ENCODE measurements around the gene OR56B1.

Gene OR56B1

DNA sequence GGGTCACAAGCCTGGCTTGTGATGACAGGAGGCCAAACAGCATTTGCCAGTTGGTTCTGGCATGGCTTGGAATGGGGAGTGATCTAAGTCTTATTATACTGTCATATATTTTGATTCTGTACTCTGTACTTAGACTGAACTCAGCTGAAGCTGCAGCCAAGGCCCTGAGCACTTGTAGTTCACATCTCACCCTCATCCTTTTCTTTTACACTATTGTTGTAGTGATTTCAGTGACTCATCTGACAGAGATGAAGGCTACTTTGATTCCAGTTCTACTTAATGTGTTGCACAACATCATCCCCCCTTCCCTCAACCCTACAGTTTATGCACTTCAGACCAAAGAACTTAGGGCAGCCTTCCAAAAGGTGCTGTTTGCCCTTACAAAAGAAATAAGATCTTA lies 843 bp downstream of the OR56B1 start:
- no peak for DNase-seq (ENCODE audit: low spot score)

DNA sequence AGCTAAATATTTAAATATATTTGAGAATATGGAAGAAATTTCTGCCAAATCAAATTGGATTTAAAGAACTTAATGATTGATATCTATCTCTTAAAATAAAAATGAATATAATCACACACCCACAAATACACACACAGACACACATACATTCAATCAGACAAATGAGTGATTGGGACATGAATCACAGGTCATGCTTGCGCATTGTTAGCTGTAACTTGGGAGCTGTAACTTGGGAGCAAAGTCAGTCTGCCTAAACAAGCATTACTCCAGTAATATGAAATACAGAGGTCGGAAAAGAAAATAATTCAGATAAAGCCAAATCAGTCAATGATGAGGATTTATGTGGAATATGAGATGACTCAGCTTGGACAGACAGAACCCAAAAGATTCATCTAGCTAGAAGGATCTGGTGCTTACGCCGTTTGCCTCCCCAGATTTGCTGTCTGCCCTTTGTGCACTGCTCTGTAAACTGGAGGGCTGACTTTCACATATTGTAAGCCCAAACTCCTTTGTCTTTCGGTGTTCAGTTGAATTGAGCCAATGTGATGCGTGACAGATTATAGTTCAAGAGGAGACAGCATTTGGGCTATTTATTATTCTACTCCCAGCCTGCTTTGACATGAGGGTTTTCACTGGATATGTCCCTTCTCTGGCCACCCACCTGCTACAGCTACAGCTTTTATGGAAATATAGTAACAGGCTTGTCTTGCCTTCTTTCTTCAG lies 1.6 kb downstream of the OR56B1 start:
- DNase-seq (ENCODE audit: low spot score) = no peak

DNA sequence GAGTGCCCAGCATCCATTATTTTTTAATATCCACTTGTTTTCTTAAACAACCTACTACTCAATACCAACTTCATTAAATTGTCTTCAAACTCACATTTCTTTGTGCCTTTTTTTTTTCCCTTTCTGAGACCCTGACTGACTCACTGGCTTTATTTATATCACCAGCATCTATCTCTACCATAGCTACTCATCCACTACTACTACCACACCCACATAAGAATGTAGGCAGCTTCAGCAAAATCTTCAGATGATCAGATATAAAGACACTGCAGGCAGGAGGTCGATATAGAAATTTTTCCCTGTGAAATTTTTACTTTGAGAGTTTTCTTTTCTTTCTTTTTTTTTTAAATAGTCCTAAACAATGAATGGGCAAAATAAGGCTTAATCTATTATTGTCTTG lies 2.2 kb downstream of the OR56B1 start:
- no peak for DNase-seq (ENCODE audit: low spot score)

DNA sequence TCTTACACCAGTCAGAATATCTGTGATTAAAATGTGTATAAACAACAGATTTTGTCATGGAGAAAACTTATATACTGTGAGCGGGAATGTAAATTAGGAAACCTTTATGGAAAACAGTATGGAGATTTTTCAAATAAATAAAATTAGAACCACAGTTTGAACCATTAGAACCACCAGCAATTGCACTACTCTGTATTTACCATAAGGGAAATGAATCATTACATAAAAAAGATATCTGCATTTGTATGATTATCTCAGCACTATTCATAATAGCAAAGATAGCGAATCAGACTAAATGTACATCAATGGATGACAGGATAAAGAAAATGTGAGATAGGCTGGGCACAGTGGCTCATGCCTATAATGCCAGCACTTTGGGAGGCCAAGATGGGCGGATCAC lies 10.4 kb downstream of the OR56B1 start:
- DNase-seq (ENCODE audit: low spot score) = no peak

DNA sequence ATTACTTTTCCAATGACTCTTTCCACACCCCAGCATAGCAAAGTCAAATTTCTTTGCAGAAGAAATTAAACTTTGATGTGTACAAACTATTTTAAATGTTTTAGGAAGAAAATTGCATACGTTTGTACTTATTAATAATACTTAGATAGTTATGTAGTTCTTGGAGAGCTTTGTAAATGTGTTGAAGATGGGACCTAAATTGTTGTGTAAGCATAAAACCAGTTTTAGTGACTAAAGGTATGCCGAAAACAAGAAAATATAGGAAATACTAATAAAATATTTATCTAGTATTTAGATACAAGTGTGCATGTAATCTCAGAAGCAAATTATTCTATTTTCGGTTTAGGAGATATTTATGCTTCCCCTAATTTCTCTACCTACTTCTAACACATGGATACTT lies 13.6 kb downstream of the OR56B1 start:
- no peak for DNase-seq (ENCODE audit: low spot score)

DNA sequence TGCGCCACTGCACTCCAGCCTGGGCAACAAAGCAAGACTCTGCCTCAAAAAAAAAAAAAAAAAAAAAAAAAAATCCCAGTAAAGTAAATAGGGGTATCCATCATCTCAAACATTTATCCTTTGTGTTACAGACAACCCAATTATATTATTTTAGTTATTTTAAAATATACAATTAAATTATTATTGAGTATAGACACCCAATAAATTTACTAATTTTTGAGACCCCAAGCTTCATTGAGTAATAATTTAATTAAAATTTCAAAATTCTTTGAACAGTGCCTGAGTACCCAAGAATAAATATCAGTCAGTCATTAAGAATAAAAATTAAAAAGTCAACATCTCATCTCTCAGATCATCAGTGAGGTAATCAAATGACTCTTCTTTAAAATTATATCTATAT lies 17.7 kb downstream of the OR56B1 start, which contains the start of gene OR52N4:
Gene OR52N4, plus strand, starts transcription at position 301 of the 400 bp plus-strand sequence. CDS start 498 bp downstream, outside the sequence.
- DNase-seq (ENCODE audit: low spot score) = no peak

DNA sequence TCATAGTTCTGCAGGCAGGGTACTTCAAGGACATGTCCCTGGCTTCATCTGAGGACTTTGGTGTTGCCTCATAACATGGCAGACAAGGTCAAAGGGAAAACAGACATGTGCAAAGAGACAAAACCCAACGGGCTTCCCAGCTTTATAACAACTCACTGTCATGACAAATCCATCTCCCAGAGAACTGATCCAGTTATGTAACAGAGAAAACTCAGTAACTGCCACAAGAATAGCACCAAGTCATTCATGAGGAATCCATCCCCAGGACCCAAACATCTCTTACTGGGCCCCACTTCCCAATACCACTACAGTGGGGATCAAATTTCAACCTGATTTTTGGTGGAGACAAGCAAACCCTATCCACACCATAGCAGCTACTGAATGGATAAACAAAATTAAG lies 30.8 kb downstream of the OR56B1 start:
- no peak for DNase-seq (ENCODE audit: low spot score)

DNA sequence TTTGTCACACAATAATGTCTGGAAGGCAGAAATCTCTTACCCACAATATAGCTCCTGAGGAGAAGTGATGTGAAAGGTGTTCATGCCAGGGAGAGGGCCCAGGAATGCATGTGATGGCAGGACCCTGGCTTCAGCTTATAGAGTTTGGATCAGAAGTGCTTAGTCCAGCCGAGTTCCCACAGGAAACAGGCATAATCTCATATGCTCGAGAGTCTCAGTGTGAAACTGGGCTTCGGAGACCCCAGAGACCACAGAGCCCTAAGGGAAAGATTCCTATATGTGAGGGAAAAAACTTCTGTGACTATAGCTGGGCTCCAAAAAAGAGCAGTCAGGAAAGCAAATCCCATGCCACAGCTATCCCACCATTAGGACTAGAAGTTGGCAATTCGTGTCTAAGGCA lies 47.0 kb downstream of the OR56B1 start, which contains the start of gene OR52N5:
Gene OR52N5, minus strand, starts transcription at position 101 of the 400 bp plus-strand sequence. CDS start 4,721 bp downstream, outside the sequence.
- no peak for DNase-seq (ENCODE audit: low spot score)
